ENCODE measurements around the gene PLCB1. TPM values are rescaled to one million over a fixed set of nuclear protein-coding genes. Genes with fewer than 3 reads are reported as not detected.

PLCB1 gene
- total RNA-seq, 4 donors from 2014 or later: 7.2 to 28.1 (median 9.6) TPM

- Histone ChIP-seq H3K9me3 (no peaks in the 10 kb centered on the region), H3K27me3 (no peaks in the 10 kb centered on the region), H3K4me3 (no peak overlapping the region), H3K36me3 (no peaks in the 10 kb centered on the region), H3K27ac (no peak overlapping the region), H3K4me1 (no peaks in the 10 kb centered on the region)
- TF ChIP-seq POLR2A (IDR thresholded peaks at IDR 0.05) (no peak), CTCF (IDR thresholded peaks at IDR 0.05) (no peak)
- no peak for DNase-seq
These were observed 625.1 kb downstream of the PLCB1 start for GRCh38 chr20:8757146-8757545.

DNA sequence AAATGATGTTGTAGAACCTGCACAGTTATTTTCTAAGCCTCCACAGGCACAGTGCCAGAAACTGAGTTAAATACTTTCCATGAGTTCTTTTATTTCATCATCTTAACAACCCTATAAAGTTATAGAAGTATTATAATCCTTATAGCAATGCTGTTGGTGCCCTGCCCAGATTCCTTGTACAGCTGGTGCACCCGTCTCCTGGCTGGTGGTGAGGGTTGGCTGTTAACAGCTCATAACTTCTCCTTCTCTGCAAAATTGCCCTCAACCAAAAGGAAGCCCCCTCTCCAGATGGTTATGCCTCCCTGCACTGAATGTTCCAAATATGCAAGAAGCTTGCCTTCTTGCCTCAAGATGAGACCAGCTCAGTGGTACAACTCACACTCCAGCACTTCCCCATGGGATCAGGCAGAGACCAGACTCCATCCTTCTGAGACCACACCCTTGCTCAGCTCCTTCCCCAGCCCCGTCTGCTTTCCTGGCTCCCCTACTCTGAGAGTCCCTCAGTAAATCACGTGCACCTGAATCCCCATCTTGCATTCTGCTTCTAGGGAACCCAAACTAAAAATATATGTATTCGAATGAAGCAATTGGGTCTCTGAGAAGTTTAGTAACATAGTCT lies 632.4 kb downstream of the PLCB1 start:
- Histone ChIP-seq H3K27ac (no peak overlapping the region), H3K36me3 (no peaks in the 10 kb centered on the region), H3K4me3 (no peak overlapping the region), H3K27me3 (no peaks in the 10 kb centered on the region), H3K9me3 (no peaks in the 10 kb centered on the region), H3K4me1 (no peaks in the 10 kb centered on the region)
- TF ChIP-seq POLR2A (IDR thresholded peaks at IDR 0.05) (no peak), CTCF (IDR thresholded peaks at IDR 0.05) (no peak)
- DNase-seq: peak in 1 of 3 donors; percentile 50

DNA sequence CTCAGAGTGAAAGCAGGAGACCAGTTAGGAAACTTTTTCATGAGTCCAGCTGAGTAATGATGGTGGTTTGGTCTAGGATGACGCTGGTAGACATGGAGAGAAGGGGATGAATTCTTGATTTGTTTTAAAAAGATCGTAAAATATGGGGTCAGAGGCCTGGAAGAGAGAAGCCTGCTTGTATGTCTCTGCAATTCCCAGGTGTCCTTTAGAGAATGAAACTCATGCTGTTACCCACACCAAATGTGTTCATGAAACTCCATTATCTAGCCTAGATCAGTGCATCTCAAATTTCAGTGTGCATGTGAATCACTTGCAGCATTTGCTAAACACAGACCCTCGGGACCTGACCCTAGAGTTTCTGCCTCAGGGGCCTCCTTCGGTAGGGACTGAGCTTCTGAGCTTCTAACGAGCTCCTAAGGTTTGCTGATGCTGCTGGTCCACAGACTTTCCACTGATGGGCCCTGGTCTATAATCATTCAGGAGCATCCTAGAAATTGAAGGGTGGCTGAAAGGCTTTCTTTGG lies 634.9 kb downstream of the PLCB1 start:
- DNase-seq: no peak
- no peak for TF ChIP-seq CTCF (IDR thresholded peaks at IDR 0.05)
- no peak for TF ChIP-seq POLR2A (IDR thresholded peaks at IDR 0.05)
- Histone ChIP-seq H3K36me3 (no peaks in the 10 kb centered on the region), H3K27me3 (no peaks in the 10 kb centered on the region), H3K4me3 (no peak overlapping the region), H3K9me3 (no peaks in the 10 kb centered on the region), H3K4me1 (no peaks in the 10 kb centered on the region), H3K27ac (no peak overlapping the region)

DNA sequence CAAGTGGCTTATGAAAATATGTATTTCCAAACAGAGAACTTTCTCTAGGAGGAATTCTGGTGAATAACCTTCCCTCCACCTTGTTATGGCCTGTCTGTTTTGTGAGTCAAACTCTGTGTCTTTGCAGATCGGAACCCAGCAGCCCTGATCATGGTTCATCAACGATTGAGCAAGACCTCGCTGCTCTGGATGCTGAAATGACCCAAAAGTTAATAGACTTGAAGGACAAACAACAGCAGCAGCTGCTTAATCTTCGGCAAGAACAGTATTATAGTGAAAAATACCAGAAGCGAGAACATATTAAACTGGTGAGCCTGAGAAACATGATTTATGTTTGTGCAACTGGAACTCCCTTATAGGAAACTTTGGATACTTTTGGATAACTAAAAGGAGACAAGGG lies 642.3 kb downstream of the PLCB1 start:
- Histone ChIP-seq H3K9me3 (no peaks in the 10 kb centered on the region), H3K4me3 (no peak overlapping the region), H3K27ac (no peak overlapping the region), H3K36me3 (no peaks in the 10 kb centered on the region), H3K27me3 (no peaks in the 10 kb centered on the region), H3K4me1 (no peaks in the 10 kb centered on the region)
- no peak for DNase-seq
- TF ChIP-seq POLR2A (IDR thresholded peaks at IDR 0.05): no peak
- no peak for TF ChIP-seq CTCF (IDR thresholded peaks at IDR 0.05)

DNA sequence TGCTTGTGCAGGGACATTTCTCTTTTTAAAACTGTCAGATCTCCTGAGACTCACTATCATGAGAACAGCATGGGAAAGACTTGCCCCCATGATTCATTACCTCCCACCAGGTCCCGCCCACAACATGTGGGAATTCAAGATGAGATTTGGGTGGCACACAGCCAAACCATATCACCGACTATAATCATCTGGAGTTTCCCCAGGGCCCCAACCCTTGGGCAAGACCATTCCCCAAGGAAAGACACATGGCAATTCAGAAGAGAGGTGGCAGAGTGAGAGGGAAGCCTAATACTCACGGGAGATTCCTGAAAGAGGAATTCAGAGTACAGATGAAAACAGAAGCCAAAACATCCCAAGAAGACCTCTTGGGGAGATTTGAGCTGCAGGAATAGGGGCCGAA lies 645.8 kb downstream of the PLCB1 start:
- H3K36me3 ChIP-seq: no peaks in the 10 kb centered on the region
- H3K27ac ChIP-seq: no peak overlapping the region
- H3K4me3 ChIP-seq: no peak overlapping the region
- no peaks in the 10 kb centered on the region for H3K4me1 ChIP-seq
- no peaks in the 10 kb centered on the region for H3K9me3 ChIP-seq
- no peaks in the 10 kb centered on the region for H3K27me3 ChIP-seq
- DNase-seq: no peak
- TF ChIP-seq CTCF (IDR thresholded peaks at IDR 0.05) (no peak), POLR2A (IDR thresholded peaks at IDR 0.05) (no peak)

Measured in Peyer's patch (tissue), 4 donors.